BJ (cell line): ENCODE results near the gene ASTN1. TPM values are rescaled to one million over a fixed set of nuclear protein-coding genes. Genes with fewer than 3 reads are reported as not detected.

Experiments
- CTCF ChIA-PET: fragments of 350-600 bp; formaldehyde crosslinking; extraction: SDS; loops from one replicate; lab custom pipeline; 2021; ENCODE audit warnings: antibody characterized with exemption, inconsistent platforms; lab: Yijun Ruan, JAX
- POLR2A ChIA-PET: fragments of 300-600 bp; sonication (Branson Sonifier 250); formaldehyde crosslinking; extraction: SDS; loops from one replicate; lab custom pipeline; 2021; ENCODE audit warnings: antibody characterized with exemption; lab: Charles Lee
- DNase-seq: peaks from one replicate; pipeline ENCODE4 v3.0.0-alpha.2; 2011; ENCODE audit warnings: low read depth
- H3K27me3 ChIP-seq: 2 replicates; pipeline ENCODE4 v1.6.0; 2011; ENCODE audit warnings: low read length; ENCODE audit not compliant: control insufficient read depth, insufficient read depth
- H3K36me3 ChIP-seq: 2 replicates; pipeline ENCODE4 v1.5.1; 2011; ENCODE audit warnings: low read length; ENCODE audit not compliant: control insufficient read depth, insufficient read depth
- H3K4me3 ChIP-seq: 2 replicates; pipeline ENCODE4 v1.5.1; 2011; ENCODE audit warnings: low read depth, mild to moderate bottlenecking, control low read depth, low read length
- CTCF ChIP-seq: IDR thresholded peaks from 2 replicates; pipeline ENCODE4 v1.5.1; 2011; ENCODE audit warnings: low read depth, mild to moderate bottlenecking, control low read depth, inconsistent platforms, low read length, moderate library complexity; ENCODE audit not compliant: insufficient read depth
- polyA plus RNA-seq: library from polyadenylated mRNA; depleted of rRNA; stranded (reverse); fragments of >200 nt; gene quantifications from 2 replicates; pipeline ENCODE4 v1.2.3, GENCODE V29; 2011

ASTN1 gene
- polyA plus RNA-seq, 1 experiment = 0.09 TPM

DNA sequence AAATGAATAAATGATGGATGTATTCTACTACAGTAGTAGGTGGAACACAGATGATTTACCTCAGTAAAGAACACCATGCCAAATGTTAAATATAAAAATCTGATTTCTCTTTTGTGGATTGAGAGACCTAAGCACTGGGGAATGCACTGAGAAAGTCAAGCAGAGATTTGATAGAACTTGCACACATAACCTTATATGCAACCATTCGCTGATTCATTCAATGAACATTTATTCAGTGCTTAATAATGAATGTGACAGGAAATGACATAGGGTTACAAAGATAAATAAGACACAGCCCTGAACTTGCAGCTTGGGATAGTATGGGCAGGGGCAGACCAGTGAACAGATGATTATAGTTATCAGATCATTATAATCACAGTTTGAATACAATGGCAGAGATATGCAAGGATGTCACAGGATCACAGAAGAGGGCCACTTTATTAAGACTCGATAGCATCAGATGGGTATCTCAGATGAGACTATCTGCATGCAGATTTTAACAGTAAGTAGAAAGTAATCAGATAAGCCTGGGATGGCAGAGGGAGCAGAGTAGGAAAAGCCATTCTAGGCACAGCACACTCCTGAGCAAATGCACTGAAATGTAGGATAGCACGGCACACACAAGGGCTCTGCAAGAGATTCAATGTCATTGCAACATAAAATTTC lies 169.4 kb downstream of the ASTN1 start:
- no peak for TF ChIP-seq CTCF
- Histone ChIP-seq H3K27me3 (no peaks in the 10 kb centered on the region), H3K4me3 (no peak overlapping the region), H3K36me3 (no peaks in the 10 kb centered on the region)
- no peak for DNase-seq
- POLR2A ChIA-PET = no interaction called here
- CTCF ChIA-PET = no interaction called here

GRCh38 chr1:176993587-176993986 lies 170.9 kb downstream of the ASTN1 start:
- Histone ChIP-seq H3K4me3 (no peak overlapping the region), H3K27me3 (no peaks in the 10 kb centered on the region), H3K36me3 (no peaks in the 10 kb centered on the region)
- DNase-seq = no peak
- ChIA-PET CTCF (interaction anchor here (1.5 kb wide), 1 partner anchor 95 kb away, joined by 3 read pairs; no protein-coding TSS in a partner anchor), POLR2A (no interaction called here)
- TF ChIP-seq CTCF = no peak

DNA sequence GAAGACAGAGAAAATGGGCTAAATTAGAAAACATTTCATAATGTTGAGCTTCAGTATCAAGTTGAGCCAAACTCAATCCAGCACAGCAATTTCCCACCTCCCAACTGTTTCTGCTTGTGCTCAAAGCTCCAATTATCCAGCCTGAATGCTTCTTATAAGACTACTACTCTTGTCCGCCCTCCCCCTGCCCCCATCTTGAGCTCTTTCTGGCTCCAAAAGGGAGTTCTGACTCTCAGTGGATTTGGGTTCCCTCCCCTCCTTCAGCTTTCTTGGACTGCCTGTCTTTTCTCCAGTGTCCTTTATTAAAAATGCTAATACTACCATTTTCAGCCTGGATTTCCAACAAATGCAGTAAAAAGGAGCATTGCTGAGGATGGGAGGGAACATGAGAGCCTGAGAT lies 174.8 kb downstream of the ASTN1 start:
- no peak overlapping the region for H3K4me3 ChIP-seq
- H3K36me3 ChIP-seq = no peaks in the 10 kb centered on the region
- no peak for DNase-seq
- POLR2A ChIA-PET = no interaction called here
- no peak for TF ChIP-seq CTCF
- CTCF ChIA-PET = interaction anchor here (1.1 kb wide), 1 partner anchor 192 kb away, joined by 3 read pairs; no protein-coding TSS in a partner anchor
- H3K27me3 ChIP-seq = no peaks in the 10 kb centered on the region

GRCh38 chr1:176989023-176989422 lies 175.5 kb downstream of the ASTN1 start:
- ChIA-PET CTCF (no interaction called here), POLR2A (no interaction called here)
- no peak for DNase-seq
- Histone ChIP-seq H3K4me3 (no peak overlapping the region), H3K36me3 (no peaks in the 10 kb centered on the region), H3K27me3 (no peaks in the 10 kb centered on the region)
- no peak for TF ChIP-seq CTCF

- Histone ChIP-seq H3K27me3 (no peaks in the 10 kb centered on the region), H3K36me3 (no peaks in the 10 kb centered on the region), H3K4me3 (no peak overlapping the region)
- CTCF ChIA-PET = interaction anchor here (0.9 to 1.3 kb wide), 2 partner anchors 31 to 194 kb away, joined by 3 to 5 read pairs; no protein-coding TSS in a partner anchor
- POLR2A ChIA-PET = no interaction called here
- TF ChIP-seq CTCF = no peak
- DNase-seq = no peak
Observed at GRCh38 chr1:176987016-176987415, 177.5 kb downstream of the ASTN1 start.
